Psoas muscle (tissue), 8 donors: Measurements from ENCODE around the gene TCL1B. TPM values are rescaled to one million over a fixed set of nuclear protein-coding genes. Genes with fewer than 3 reads are reported as not detected.

ENCODE experiments used
- ATAC-seq, 4 donors: fragments of 200-7000 bp; cut with Tn5 transposase; one replicate each; pipeline ENCODE4 v1.9.1; 2020; ENCODE audit warnings: moderate library complexity in 3 of 4, mild to moderate bottlenecking in 2 of 4
- DNase-seq, 2 donors: peaks; one replicate each; pipeline ENCODE4 v3.0.0-alpha.2; 2020
- H3K27ac ChIP-seq: fragments of 200-600 bp; one replicate; pipeline ENCODE4 v1.8.0; 2022
- H3K27me3 ChIP-seq, 3 donors: fragments of 200-600 bp in 1 of 3; one replicate each; pipeline versions ENCODE4 v1.6.1 to v1.8.0; 2013 to 2022; ENCODE audit warnings: low read length in 2 of 3, mild to moderate bottlenecking in 2 of 3, moderate library complexity in 1 of 3; ENCODE audit not compliant: insufficient read depth in 3 of 3
- H3K36me3 ChIP-seq, 2 donors: fragments of 200-600 bp in 1 of 2; one replicate each; pipeline versions ENCODE4 v1.6.1 to v1.8.0; 2013 to 2022; ENCODE audit warnings: low read depth in 1 of 2, mild to moderate bottlenecking in 1 of 2, moderate library complexity in 1 of 2; ENCODE audit not compliant: insufficient read depth in 1 of 2
- H3K4me1 ChIP-seq: fragments of 200-600 bp; one replicate; pipeline ENCODE4 v1.8.0; 2022
- H3K4me3 ChIP-seq: fragments of 200-600 bp; one replicate; pipeline ENCODE4 v1.8.0; 2022; ENCODE audit warnings: mild to moderate bottlenecking
- H3K9me3 ChIP-seq: fragments of 200-600 bp; one replicate; pipeline ENCODE4 v1.8.0; 2022
- CTCF ChIP-seq: fragments of 200-600 bp; IDR thresholded peaks from one replicate; pipeline ENCODE4 v1.8.0; 2022; ENCODE audit warnings: antibody characterized with exemption
- WGBS, 3 donors: extraction: QIAGEN DNeasy Blood & Tissue Kit; methylation state at CpG; one replicate each; pipeline versions ENCODE4 v1.1.6 to v1.1.7; 2013; 5-methylcytosine and 5-hydroxymethylcytosine counted together
- intact Hi-C, 2 donors: fragments of 100-400 bp; cut with DNase I; formaldehyde crosslinking; loops; one replicate each; pipeline versions ENCODE4 v1.11.0 to v1.14.2; 2022
- polyA plus RNA-seq, 3 donors: library from polyadenylated mRNA; stranded (reverse); fragments of 200-250 nt; gene quantifications; one replicate each; pipeline ENCODE4 v1.2.3, GENCODE V29; 2013
- total RNA-seq, 4 donors: library from RNA; stranded (reverse); fragmentation: NEBNext Ultra II Directional in 2 of 4; extraction: Animal tissue kit (Norgen Biotek cat#: 25700) in 2 of 4; gene quantifications; one replicate each; pipeline versions ENCODE4 v1.2.1 to v1.2.4, GENCODE V29; 2021 to 2023
- donor health status: healthy with polysubstance abuse.
- donor health status: DM: no; HTN: no; CAD: no; lungs with moderate emphysema.
- donor health status: Bipolar disorder and iron deficiency.
- donor health status: healthy.
- donor health status: DM: yes; HTN: yes; CAD: no.
- donor health status: DM: no; HTN: no; CAD: no.
- donor health status: DM: no; HTN: no; CAD: no.
- donor health status: DM: yes; HTN: yes; CAD: no.

Gene TCL1B
- total and polyA plus RNA-seq, 7 donors: not detected

- ATAC-seq (no peak), DNase-seq (no peak)
- H3K27me3 ChIP-seq: no peaks in the 10 kb centered on the region
- no peaks in the 10 kb centered on the region for H3K36me3 ChIP-seq
- intact Hi-C loops: no loop called here
- H3K4me3 ChIP-seq: no peak overlapping the region
- TF ChIP-seq CTCF: no peak
- H3K9me3 ChIP-seq: no peaks in the 10 kb centered on the region
- H3K4me1 ChIP-seq: no peaks in the 10 kb centered on the region
- WGBS, 3 donors: 70 to 82% (median 82%) methylated on average over 3 to 4 of the region's 4 CpGs
- H3K27ac ChIP-seq: no peak overlapping the region
Observed at GRCh38 chr14:95674613-95675012, 11.6 kb upstream of the TCL1B start.

- no peak for TF ChIP-seq CTCF
- no peaks in the 10 kb centered on the region for H3K36me3 ChIP-seq
- 51 to 56% (median 51%) methylated on average over 4 of the region's 4 CpGs for WGBS, 3 donors
- intact Hi-C loops: no loop called here
- DNase-seq: no peak
- no peak overlapping the region for H3K4me3 ChIP-seq
- H3K4me1 ChIP-seq: no peaks in the 10 kb centered on the region
- H3K27ac ChIP-seq: no peak overlapping the region
- no peaks in the 10 kb centered on the region for H3K9me3 ChIP-seq
- no peak for ATAC-seq
- no peaks in the 10 kb centered on the region for H3K27me3 ChIP-seq
Observed at GRCh38 chr14:95675486-95675885, 10.7 kb upstream of the TCL1B start.

GRCh38 chr14:95677179-95677835, 8.9 kb upstream of the TCL1B start:
- no peaks in the 10 kb centered on the region for H3K27me3 ChIP-seq
- H3K9me3 ChIP-seq: no peaks in the 10 kb centered on the region
- H3K36me3 ChIP-seq: no peaks in the 10 kb centered on the region
- H3K27ac ChIP-seq: no peak overlapping the region
- no peak overlapping the region for H3K4me3 ChIP-seq
- intact Hi-C loops: no loop called here
- no peak for TF ChIP-seq CTCF
- ATAC-seq: no peak
- no peak for DNase-seq
- no peaks in the 10 kb centered on the region for H3K4me1 ChIP-seq
- WGBS, 3 donors: 68 to 70% (median 68%) methylated on average over 4 of the region's 4 CpGs

GRCh38 chr14:95679148-95679815, 6.9 kb upstream of the TCL1B start:
- ATAC-seq: no peak
- Histone ChIP-seq H3K27ac (no peak overlapping the region), H3K4me3 (no peak overlapping the region), H3K4me1 (no peaks in the 10 kb centered on the region), H3K27me3 (no peaks in the 10 kb centered on the region), H3K9me3 (no peaks in the 10 kb centered on the region), H3K36me3 (no peaks in the 10 kb centered on the region)
- no peak for TF ChIP-seq CTCF
- no peak for DNase-seq
- WGBS, 3 donors: 66 to 72% (median 67%) methylated on average over 4 of the region's 4 CpGs
- intact Hi-C loops: no loop called here
